Prostate gland (tissue), 2 donors: Measurements from ENCODE around the gene SMYD5.
A peak's percentile ranks its signal among the peaks of the same experiment; 100 is the strongest.

Source experiments
- POLR2A ChIP-seq: fragments of 450-650 bp; IDR thresholded peaks from one replicate; pipeline ENCODE4 v1.6.1; 2016; ENCODE audit warnings: antibody characterized with exemption, mild to moderate bottlenecking
- TF ChIP-seq, protein P1 (sequence below), 4 experiments: fragments of 200-600 bp in 2 of 4; fragments of 450-650 bp in 2 of 4; sonication (generic) in 2 of 4; IDR thresholded peaks; 1 replicate in 3 of 4; 2 replicates in 1 of 4; pipeline ENCODE4 v1.5.1; 2016 to 2019; ENCODE audit warnings: antibody characterized with exemption in 4 of 4, mild to moderate bottlenecking in 2 of 4, moderate library complexity in 2 of 4

DNA sequence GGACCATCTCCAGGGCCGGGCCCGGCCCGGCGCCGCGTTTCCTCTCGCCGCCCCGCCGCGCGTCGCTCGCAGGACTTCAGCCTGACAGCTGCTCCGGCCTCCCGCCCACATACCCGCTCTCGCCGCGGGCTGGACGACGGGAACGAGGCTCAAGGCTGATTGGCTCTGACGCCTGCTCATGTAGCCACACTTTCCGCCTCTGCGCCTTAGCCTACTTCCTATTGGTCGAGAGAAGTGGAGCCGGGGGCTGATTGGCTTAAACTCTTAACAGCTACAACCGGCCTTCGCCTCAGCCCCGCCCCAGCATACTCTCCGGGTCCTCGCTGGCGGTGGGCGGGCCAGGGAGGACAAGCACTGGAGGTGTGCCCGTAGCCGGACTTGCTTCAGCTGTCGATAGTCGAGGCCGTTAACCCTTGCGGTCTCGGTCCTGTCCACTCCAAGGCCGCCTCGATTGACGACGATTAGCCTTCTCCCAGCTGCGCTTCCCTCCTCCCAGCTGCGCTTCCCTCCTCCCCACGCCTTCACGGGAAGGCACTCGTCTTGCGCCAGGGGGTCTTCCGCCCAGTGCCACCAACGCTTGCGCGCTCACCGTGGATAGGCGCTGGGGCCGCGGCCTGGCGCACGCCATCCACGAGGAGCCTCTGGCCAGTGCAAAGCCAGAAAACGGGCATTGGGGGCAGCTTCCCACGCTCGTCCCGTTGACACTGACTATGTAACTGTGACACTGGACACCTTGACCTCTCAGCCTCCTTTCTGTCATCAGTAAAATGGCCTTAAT is 19.3 kb downstream of the SMYD5 start, which contains the start of gene PRADC1:
- TF ChIP-seq, protein P1, sequence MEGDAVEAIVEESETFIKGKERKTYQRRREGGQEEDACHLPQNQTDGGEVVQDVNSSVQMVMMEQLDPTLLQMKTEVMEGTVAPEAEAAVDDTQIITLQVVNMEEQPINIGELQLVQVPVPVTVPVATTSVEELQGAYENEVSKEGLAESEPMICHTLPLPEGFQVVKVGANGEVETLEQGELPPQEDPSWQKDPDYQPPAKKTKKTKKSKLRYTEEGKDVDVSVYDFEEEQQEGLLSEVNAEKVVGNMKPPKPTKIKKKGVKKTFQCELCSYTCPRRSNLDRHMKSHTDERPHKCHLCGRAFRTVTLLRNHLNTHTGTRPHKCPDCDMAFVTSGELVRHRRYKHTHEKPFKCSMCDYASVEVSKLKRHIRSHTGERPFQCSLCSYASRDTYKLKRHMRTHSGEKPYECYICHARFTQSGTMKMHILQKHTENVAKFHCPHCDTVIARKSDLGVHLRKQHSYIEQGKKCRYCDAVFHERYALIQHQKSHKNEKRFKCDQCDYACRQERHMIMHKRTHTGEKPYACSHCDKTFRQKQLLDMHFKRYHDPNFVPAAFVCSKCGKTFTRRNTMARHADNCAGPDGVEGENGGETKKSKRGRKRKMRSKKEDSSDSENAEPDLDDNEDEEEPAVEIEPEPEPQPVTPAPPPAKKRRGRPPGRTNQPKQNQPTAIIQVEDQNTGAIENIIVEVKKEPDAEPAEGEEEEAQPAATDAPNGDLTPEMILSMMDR (IDR thresholded peaks at IDR 0.05): no peak
- TF ChIP-seq POLR2A: peak; percentile 31
